Astrocyte of the cerebellum (primary cell): Measurements from ENCODE around the gene ZNF609.
A peak's percentile ranks its signal among the peaks of the same experiment; 100 is the strongest.

Experiments used
- DNase-seq: peaks from one replicate; pipeline ENCODE4 v3.0.0-alpha.2; 2011; ENCODE audit warnings: low read depth
- H3K4me3 ChIP-seq: 2 replicates; pipeline ENCODE4 v1.5.1; 2011; ENCODE audit warnings: mild to moderate bottlenecking, low read depth, low read length, moderate library complexity
- CTCF ChIP-seq: IDR thresholded peaks from 2 replicates; pipeline ENCODE4 v1.5.1; 2012; ENCODE audit warnings: low read length, low read depth, moderate library complexity, mild to moderate bottlenecking; ENCODE audit errors: missing control alignments
- in situ Hi-C: cut with HindIII; loops from 2 replicates; pipeline ENCODE4 v1.10.0; 2017; ENCODE audit warnings: low sequenced_read_pairs

ZNF609 gene

GRCh38 chr15:64695561-64695992 is 235.2 kb downstream of the ZNF609 start:
- no peak for TF ChIP-seq CTCF

GRCh38 chr15:64696481-64696880 is 236.1 kb downstream of the ZNF609 start:
- in situ Hi-C loops = no loop called here
- H3K4me3 ChIP-seq = no peak overlapping the region
- DNase-seq = no peak
- no peak for TF ChIP-seq CTCF

More at GRCh38 chr15:64695561-64695992, 235.2 kb downstream of the ZNF609 start:
- no peak overlapping the region for H3K4me3 ChIP-seq
- in situ Hi-C loops = no loop called here
- no peak for DNase-seq

GRCh38 chr15:64697911-64698369 is 237.6 kb downstream of the ZNF609 start:
- H3K4me3 ChIP-seq = no peak overlapping the region
- no peak for DNase-seq

GRCh38 chr15:64698823-64699222 is 238.4 kb downstream of the ZNF609 start:
- no peak for TF ChIP-seq CTCF
- H3K4me3 ChIP-seq = no peak overlapping the region
- in situ Hi-C loops = no loop called here
- no peak for DNase-seq

More at GRCh38 chr15:64697911-64698369, 237.6 kb downstream of the ZNF609 start:
- no peak for TF ChIP-seq CTCF
- in situ Hi-C loops = no loop called here

GRCh38 chr15:64699751-64700388 is 239.5 kb downstream of the ZNF609 start:
- TF ChIP-seq CTCF = no peak
- in situ Hi-C loops = no loop called here
- no peak for DNase-seq
- peak overlapping the region; percentile 87 for H3K4me3 ChIP-seq

- H3K4me3 ChIP-seq = peak overlapping the region; percentile 87
- in situ Hi-C loops = no loop called here
- DNase-seq = no peak
- no peak for TF ChIP-seq CTCF
Observed at GRCh38 chr15:64701051-64701450, 240.7 kb downstream of the ZNF609 start.
